ENCODE data around the gene THSD7A. TPM values are rescaled to one million over a fixed set of nuclear protein-coding genes. Genes with fewer than 3 reads are reported as not detected.

The THSD7A gene
- total and polyA plus RNA-seq, 2 of the 8 experiments (the other 6 are each of a cell fraction or from before 2014, with no cell fraction given): 0.44 to 1.2 TPM

DNA sequence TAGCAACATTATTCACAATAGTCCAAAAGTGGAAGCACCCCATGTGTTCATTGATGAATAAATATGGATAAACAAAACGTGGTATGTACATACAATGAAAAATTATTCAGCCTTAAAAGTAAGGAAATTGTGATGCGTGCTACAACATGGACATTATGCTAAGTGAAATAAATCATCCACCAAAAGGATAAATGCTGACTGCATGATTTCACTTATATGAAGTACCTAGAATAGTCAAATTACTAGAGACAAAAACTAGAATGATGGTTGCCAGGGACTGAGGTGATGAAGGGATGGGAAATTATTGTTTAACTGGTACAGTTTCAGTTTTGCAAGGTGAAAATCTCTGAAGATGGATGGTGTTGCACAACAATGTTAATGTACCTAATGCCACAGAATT is 56.6 kb downstream of the THSD7A start:
- Histone ChIP-seq H3K36me3 (ENCODE audit: control insufficient read depth in 2 of 4, insufficient read depth in 4 of 4, low read length in 3 of 4) (no peaks in the 10 kb centered on the region), H3K14ac (ENCODE audit: insufficient read length) (no peak overlapping the region), H3K23me2 (ENCODE audit: low read depth, low read length) (no peaks in the 10 kb centered on the region), H3K27me3 (replicated peaks in 1 of 4; ENCODE audit: control insufficient read depth in 3 of 4, extremely low read depth in 1 of 4, insufficient read depth in 3 of 4, low read length in 3 of 4) (no peaks in the 10 kb centered on the region), H3K4ac (replicated peaks; ENCODE audit: insufficient read length, low read depth, low read length) (no peak overlapping the region), H3K4me3 (ENCODE audit: extremely low read depth in 1 of 4, insufficient read depth in 2 of 4, low read depth in 3 of 4, low read length in 4 of 4) (no peak overlapping the region), H3K27ac (ENCODE audit: low read depth, low read length) (no peak overlapping the region), H3K18ac (ENCODE audit: extremely low read depth, low read length) (no peak overlapping the region), H2BK5ac (ENCODE audit: low read depth, low read length) (no peak overlapping the region), H2BK12ac (ENCODE audit: low read depth, low read length) (no peak overlapping the region), H2BK120ac (replicated peaks; ENCODE audit: low read depth, low read length) (no peak overlapping the region), H3K4me1 (replicated peaks in 1 of 4; ENCODE audit: control insufficient read depth in 3 of 4, insufficient read depth in 4 of 4, low read length in 3 of 4) (no peaks in the 10 kb centered on the region), H2BK20ac (ENCODE audit: low read length) (no peak overlapping the region), H3K9ac (replicated peaks in 1 of 4; ENCODE audit: extremely low read depth in 1 of 4, low read depth in 3 of 4, low read length in 3 of 4) (no peak overlapping the region), H3K4me2 (ENCODE audit: insufficient read depth in 1 of 2, low read depth in 2 of 2, low read length in 2 of 2) (no peak overlapping the region), H3K23ac (ENCODE audit: insufficient read length) (no peak overlapping the region), H4K5ac (ENCODE audit: insufficient read length, low read depth, low read length) (no peak overlapping the region), H2BK15ac (ENCODE audit: low read length) (no peak overlapping the region), H2AFZ (ENCODE audit: low read length) (no peak overlapping the region), H3K9me3 (ENCODE audit: insufficient read depth in 2 of 2, low read depth in 1 of 2, low read length in 1 of 2) (no peaks in the 10 kb centered on the region), H3K56ac (replicated peaks; ENCODE audit: insufficient read length, low read depth, low read length) (no peak overlapping the region), H3K79me1 (ENCODE audit: low read depth, low read length) (no peaks in the 10 kb centered on the region), H4K8ac (ENCODE audit: extremely low read depth, insufficient read depth, low read length) (no peak overlapping the region), H4K20me1 (replicated peaks in 1 of 2; ENCODE audit: control insufficient read depth in 1 of 2, insufficient read depth in 2 of 2, low read length in 2 of 2) (no peaks in the 10 kb centered on the region), H2AK5ac (ENCODE audit: low read depth, low read length) (no peak overlapping the region), H4K91ac (replicated peaks; ENCODE audit: insufficient read length, low read length) (no peak overlapping the region), H3K79me2 (ENCODE audit: control insufficient read depth in 1 of 2, insufficient read depth in 2 of 2, low read length in 2 of 2) (no peaks in the 10 kb centered on the region)
- WGBS, 2 experiments (ENCODE audit: extremely low coverage in 1 of 2, insufficient coverage in 1 of 2, insufficient read length in 1 of 2, insufficient replicate concordance in 2 of 2, low coverage in 1 of 2, low lambda C conversion rate in 2 of 2, missing lambda C conversion rate in 1 of 2): 91% methylated on average over 2 of the region's 2 CpGs; no CpG with 5 or more reads in 1 of the 2 experiments
- ChIA-PET CTCF (ENCODE audit: partially characterized antibody) (no interaction called here), POLR2A (ENCODE audit: partially characterized antibody) (no interaction called here)
- DNase-seq (ENCODE audit: low read depth in 1 of 2, low spot score in 2 of 2) (no peak), FAIRE-seq (no peak)
- TF ChIP-seq TBP (IDR thresholded peaks at IDR 0.05; ENCODE audit: low read depth, low read length) (no peak), TAF7 (optimal IDR thresholded peaks at IDR 0.05; ENCODE audit: borderline replicate concordance, low read depth, low read length) (no peak), CREB1 (IDR thresholded peaks at IDR 0.05) (no peak), BCL11A (IDR thresholded peaks at IDR 0.05; ENCODE audit: low read depth in 2 of 2, low read length in 2 of 2) (no peak), SP4 (IDR thresholded peaks at IDR 0.05; ENCODE audit: low read length) (no peak), EGR1 (IDR thresholded peaks at IDR 0.05; ENCODE audit: borderline replicate concordance, low read depth, low read length) (no peak), SAP30 (IDR thresholded peaks at IDR 0.05; ENCODE audit: insufficient read depth, insufficient replicate concordance, low read length) (no peak), TAF1 (IDR thresholded peaks at IDR 0.05; ENCODE audit: low read depth, low read length) (no peak), RNF2 (IDR thresholded peaks at IDR 0.05; ENCODE audit: borderline replicate concordance, low read depth, low read length, missing control alignments, poor library complexity, severe bottlenecking) (no peak), RXRA (IDR thresholded peaks at IDR 0.05; ENCODE audit: insufficient read depth, low read depth, low read length) (no peak), NANOG (IDR thresholded peaks at IDR 0.05; ENCODE audit: insufficient read depth, low read depth, low read length, poor library complexity, severe bottlenecking) (no peak), SP1 (IDR thresholded peaks at IDR 0.05; ENCODE audit: low read depth, low read length) (no peak), RFX5 (IDR thresholded peaks at IDR 0.05; ENCODE audit: borderline replicate concordance, low read depth, low read length) (no peak)

Data from H1 (cell line).